Colonic mucosa (tissue), 4 donors: ENCODE measurements around the gene GSG1L. TPM values are rescaled to one million over a fixed set of nuclear protein-coding genes. Genes with fewer than 3 reads are reported as not detected.

Experiments used
- DNase-seq: peaks from one replicate; pipeline ENCODE4 v3.0.0-alpha.2; 2020
- H3K27ac ChIP-seq: fragments of 200-600 bp; one replicate; pipeline ENCODE4 v1.8.0; 2021
- H3K27me3 ChIP-seq: fragments of 200-600 bp; one replicate; pipeline ENCODE4 v1.8.0; 2021
- H3K36me3 ChIP-seq: fragments of 200-600 bp; one replicate; pipeline ENCODE4 v1.8.0; 2021
- H3K4me1 ChIP-seq: fragments of 200-600 bp; one replicate; pipeline ENCODE4 v1.8.0; 2021; ENCODE audit warnings: mild to moderate bottlenecking
- H3K4me3 ChIP-seq: fragments of 200-600 bp; one replicate; pipeline ENCODE4 v1.8.0; 2021
- H3K9ac ChIP-seq, 2 donors: one replicate each; pipeline ENCODE4 v1.7.0; 2013; ENCODE audit warnings: control low read depth in 2 of 2, low read depth in 2 of 2, low read length in 2 of 2
- H3K9me3 ChIP-seq: fragments of 200-600 bp; one replicate; pipeline ENCODE4 v1.8.0; 2021
- CTCF ChIP-seq: fragments of 200-600 bp; IDR thresholded peaks from one replicate; pipeline ENCODE4 v1.8.0; 2022; ENCODE audit warnings: antibody characterized with exemption, mild to moderate bottlenecking
- intact Hi-C: fragments of 100-400 bp; cut with DNase I; formaldehyde crosslinking; loops from one replicate; pipeline ENCODE4 v1.14.1; 2022
- total RNA-seq, 2 donors: library from RNA; stranded (reverse); fragmentation: NEBNext Ultra II Directional in 1 of 2; extraction: Animal tissue kit (Norgen Biotek cat#: 25700) in 1 of 2; gene quantifications; one replicate each; pipeline ENCODE4 v1.2.1, GENCODE V29; 2021
- donor health status: healthy.
- donor health status: DM: no; HTN: no; CAD: no.
- donor health status: DM: no; HTN: no; CAD: no.

Gene GSG1L
- total RNA-seq, 2 donors from 2014 or later, result 0.13 to 0.15 TPM

- DNase-seq, result no peak
- Histone ChIP-seq H3K27ac (no peak overlapping the region), H3K27me3 (no peaks in the 10 kb centered on the region), H3K4me1 (no peaks in the 10 kb centered on the region), H3K9ac (no peak overlapping the region), H3K4me3 (no peak overlapping the region), H3K36me3 (no peaks in the 10 kb centered on the region), H3K9me3 (no peaks in the 10 kb centered on the region)
- TF ChIP-seq CTCF, result no peak
- intact Hi-C loops, result no loop called here
Observed at GRCh38 chr16:27819356-27819755, 244.2 kb downstream of the GSG1L start.

DNA sequence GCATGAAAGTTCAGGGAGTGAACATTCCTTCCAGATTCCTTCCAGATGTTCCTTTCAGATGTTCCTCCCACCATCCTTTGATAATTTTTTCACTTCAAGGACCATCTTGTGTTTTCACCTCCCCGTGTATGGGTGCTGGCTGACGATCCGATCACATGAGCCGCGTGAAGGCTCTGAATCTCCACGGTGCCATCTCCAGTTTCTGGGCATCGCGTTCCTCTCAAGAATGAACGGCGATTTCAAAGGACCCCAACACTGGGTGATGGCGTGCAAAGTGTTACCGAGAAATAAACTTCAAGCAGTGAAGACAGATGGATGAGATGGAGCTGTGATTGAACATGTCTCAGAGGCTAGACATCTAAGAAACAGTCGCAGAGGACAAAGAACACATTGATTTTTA is 245.3 kb downstream of the GSG1L start:
- Histone ChIP-seq H3K27ac (no peak overlapping the region), H3K9ac (no peak overlapping the region), H3K9me3 (no peaks in the 10 kb centered on the region), H3K4me1 (no peaks in the 10 kb centered on the region), H3K4me3 (no peak overlapping the region), H3K36me3 (no peaks in the 10 kb centered on the region), H3K27me3 (no peaks in the 10 kb centered on the region)
- no peak for TF ChIP-seq CTCF
- intact Hi-C loops, result no loop called here
- no peak for DNase-seq

- H3K27ac ChIP-seq, result no peak overlapping the region
- no peak for TF ChIP-seq CTCF
- no peaks in the 10 kb centered on the region for H3K27me3 ChIP-seq
- intact Hi-C loops, result no loop called here
- no peaks in the 10 kb centered on the region for H3K36me3 ChIP-seq
- H3K9me3 ChIP-seq, result no peaks in the 10 kb centered on the region
- no peak for DNase-seq
- no peak overlapping the region for H3K9ac ChIP-seq
- no peak overlapping the region for H3K4me3 ChIP-seq
- no peaks in the 10 kb centered on the region for H3K4me1 ChIP-seq
Observed at GRCh38 chr16:27817038-27817437, 246.5 kb downstream of the GSG1L start.

DNA sequence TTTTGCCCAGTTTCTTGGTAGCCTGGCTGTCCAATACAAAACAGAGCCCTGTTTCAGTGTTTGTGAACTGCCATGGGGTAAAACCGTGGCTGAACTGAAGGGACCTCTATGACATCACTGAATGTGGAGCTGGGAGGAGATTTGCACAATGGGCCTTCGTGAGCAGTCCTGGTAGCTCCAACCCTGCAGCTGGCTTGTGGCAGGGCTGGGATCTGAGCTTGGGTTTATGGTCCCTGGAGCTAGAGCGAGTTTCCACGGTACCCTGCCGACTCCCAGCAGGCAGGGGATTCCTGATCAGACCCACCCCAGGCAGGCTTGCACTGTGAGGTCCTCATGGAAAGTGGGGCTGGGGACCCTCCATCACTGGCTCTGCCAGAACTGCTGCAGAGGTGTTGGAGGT is 247.0 kb downstream of the GSG1L start:
- Histone ChIP-seq H3K4me3 (no peak overlapping the region), H3K36me3 (no peaks in the 10 kb centered on the region), H3K27ac (no peak overlapping the region), H3K9me3 (no peaks in the 10 kb centered on the region), H3K4me1 (no peaks in the 10 kb centered on the region), H3K9ac (no peak overlapping the region), H3K27me3 (no peaks in the 10 kb centered on the region)
- intact Hi-C loops, result no loop called here
- no peak for DNase-seq
- no peak for TF ChIP-seq CTCF

DNA sequence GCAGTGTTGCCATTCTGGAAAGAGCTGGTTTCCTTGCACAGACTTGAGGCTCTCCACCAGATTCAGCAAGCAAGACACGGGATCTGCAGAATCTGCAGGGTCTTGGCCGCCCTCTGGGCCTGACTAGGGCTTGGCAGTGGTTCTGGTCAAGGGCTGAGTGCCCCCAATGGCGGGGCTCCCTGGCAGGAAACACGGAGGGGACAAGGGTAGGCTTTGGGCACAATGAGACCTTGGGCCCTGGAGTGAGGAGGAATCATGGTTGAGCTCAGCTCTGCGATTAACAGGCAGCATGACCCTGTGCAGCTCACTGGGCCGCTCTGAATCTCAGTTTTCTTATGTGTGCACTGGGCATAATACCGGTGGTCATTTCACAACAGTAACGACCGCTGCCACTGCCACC is 249.9 kb downstream of the GSG1L start:
- DNase-seq, result no peak
- Histone ChIP-seq H3K36me3 (no peaks in the 10 kb centered on the region), H3K27me3 (no peaks in the 10 kb centered on the region), H3K9me3 (no peaks in the 10 kb centered on the region), H3K9ac (no peak overlapping the region), H3K4me3 (no peak overlapping the region), H3K27ac (no peak overlapping the region), H3K4me1 (no peaks in the 10 kb centered on the region)
- intact Hi-C loops, result no loop called here
- no peak for TF ChIP-seq CTCF

DNA sequence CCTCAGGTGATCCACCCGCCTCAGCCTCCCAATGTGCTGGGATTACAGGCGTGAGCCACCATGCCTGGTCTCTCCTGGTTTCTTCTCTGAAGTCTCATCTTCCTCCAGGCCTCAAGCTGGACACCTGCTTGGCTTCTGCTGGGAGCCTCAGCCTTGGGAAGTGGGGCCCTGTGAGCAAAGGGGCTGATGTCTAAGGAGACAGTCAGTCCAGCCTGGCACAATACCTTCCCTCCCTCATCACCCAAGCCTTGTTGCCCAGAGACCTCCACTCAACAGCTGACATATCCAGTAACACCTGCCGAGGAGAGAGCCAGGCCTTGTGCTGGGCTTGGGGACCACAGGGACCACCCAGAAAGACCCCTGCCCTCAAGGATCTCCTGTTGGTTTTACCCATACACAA is 251.6 kb downstream of the GSG1L start:
- no peaks in the 10 kb centered on the region for H3K27me3 ChIP-seq
- TF ChIP-seq CTCF, result no peak
- no peak overlapping the region for H3K27ac ChIP-seq
- H3K9ac ChIP-seq, result no peak overlapping the region
- no peak for DNase-seq
- no peaks in the 10 kb centered on the region for H3K36me3 ChIP-seq
- intact Hi-C loops, result no loop called here
- H3K9me3 ChIP-seq, result no peaks in the 10 kb centered on the region
- H3K4me3 ChIP-seq, result no peak overlapping the region
- H3K4me1 ChIP-seq, result no peaks in the 10 kb centered on the region
